ENCODE measurements around the gene CTNNA3.
A peak's percentile ranks its signal among the peaks of the same experiment; 100 is the strongest.

Gene CTNNA3

DNA sequence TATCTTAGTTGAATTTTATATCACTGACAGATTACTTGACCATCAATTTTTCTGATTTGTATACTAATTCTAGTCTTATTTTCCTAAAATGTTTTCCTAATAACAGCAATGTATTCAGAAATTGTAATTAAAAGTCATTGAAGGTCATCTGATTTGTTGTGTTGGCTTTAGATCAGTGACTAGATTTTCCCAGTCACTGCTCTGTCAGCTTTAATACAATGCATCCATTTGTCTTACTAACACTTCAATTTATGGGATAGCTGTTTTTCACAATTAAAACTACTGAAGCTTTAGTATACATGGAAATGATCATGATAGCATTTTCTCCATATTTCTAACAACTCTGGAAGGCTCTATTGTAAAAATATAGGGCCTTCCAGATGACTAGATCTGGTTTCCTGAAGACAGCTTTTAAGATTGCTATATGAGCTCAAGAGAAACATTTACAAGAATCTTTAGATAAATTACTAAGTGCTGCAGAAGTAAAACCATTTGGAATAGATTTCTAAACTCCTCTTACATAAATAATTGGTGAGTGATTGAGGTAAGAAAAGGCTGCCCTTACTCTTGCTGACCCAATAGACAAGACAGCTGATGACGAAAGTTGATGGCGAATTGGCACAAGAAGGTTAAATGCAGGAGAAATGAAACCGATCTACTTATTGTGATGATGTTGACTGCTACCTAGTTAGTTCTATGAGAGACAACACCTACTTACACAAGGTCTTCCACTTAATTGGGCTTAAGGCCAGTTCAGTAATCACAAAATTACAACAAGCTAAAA is 696.0 kb downstream of the CTNNA3 start:
- no peak for DNase-seq

DNA sequence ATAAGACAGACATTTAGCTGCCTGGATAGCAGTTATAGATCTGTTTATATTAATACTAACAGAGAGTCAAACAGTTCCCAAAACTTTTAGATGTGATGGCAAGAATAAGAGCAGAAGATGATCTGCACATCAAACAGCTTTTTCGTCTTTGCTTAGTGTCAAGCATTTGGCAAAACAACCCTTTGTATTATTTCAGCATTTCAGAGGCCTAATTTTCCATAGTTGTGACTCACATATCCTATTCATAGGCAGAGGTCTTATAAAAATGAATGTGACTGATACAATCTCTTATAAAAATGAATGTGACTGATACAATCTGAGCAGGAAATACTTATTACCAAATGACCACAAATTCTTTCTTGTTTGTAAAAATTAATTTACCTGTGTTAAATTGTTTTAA is 699.0 kb downstream of the CTNNA3 start:
- peak in 1 of 3 experiments; percentile 29 for DNase-seq

DNA sequence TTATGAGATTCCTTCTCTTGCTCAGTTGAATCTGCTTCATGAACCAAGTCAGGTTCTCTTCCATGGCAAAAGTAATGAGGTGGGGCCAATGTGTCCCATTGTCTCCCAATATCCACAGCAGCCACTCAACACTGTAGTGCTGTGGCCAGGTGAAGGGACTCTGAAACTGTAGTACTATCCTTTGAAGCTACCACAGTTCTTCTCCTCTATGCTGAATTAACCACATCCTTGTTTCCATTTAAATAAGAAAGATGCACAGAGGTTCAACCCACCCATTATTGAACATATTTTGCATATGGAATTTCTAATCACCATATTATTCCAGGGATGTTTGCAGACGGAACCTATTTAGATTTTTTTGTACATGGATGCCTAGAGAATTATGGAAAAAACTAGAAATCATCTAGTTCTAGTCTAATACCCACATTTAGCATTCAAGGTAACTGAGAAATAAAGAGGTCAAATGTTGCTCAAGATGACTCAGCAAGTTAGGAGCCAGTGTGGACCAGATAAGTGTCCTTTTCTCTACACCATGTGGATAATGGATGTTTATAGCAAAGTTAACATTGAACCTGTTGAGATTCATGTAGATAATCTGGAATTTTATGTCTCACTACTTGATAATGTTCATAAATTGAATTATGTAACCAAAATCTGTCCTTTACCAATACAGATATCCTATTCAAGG is 705.7 kb downstream of the CTNNA3 start:
- no peak for DNase-seq

DNA sequence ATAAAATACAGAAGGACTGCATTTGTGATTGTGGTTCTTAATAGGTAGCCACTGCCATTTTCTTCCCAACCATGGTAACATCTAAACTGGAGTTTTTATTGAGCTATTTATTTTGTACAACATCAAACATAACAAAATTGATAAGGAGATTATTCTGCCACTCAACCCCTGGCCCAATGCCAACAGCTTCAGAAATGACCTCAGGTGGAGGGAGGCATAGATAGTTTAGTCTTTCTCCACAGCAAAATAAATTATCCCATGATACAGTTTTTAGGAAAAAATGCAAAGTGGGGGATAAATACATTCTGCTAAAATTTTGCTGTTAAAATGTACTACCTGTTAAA is 712.5 kb downstream of the CTNNA3 start:
- DNase-seq = peak in 2 of 3 experiments; percentile 32 to 70

DNA sequence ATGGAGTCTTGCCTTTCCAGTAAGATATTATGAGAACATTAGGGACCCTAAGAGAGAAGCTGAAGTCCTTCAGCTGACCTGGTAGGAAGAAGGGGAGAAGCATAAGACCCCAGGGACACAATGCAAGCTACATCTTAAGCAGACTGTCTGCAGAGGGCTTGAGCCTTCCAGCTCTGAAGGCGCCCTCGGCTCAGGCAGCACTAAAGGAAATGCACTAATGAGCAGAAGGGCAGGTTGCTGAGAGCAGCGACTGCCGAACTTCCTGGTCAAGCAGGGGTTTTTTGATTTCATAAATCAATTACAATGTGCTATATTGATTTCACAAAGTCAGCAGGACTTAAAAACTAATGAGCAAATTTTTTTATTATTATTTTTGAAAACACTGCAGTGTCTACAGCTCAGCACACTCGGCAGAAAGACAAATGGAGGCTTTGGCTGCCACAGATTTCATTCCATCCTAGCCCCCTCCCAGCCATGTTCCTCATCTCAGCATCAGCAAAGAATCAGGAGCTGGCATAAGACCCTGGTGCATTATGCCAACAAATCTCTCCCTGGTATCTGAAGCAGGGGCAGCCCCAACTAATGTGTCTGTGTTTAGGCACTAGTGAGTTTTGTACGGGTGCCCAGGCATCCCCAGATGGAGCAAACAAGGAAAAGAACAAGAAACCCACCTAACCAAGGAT is 713.1 kb downstream of the CTNNA3 start:
- peak in 2 of 3 experiments; percentile 36 to 64 for DNase-seq

DNA sequence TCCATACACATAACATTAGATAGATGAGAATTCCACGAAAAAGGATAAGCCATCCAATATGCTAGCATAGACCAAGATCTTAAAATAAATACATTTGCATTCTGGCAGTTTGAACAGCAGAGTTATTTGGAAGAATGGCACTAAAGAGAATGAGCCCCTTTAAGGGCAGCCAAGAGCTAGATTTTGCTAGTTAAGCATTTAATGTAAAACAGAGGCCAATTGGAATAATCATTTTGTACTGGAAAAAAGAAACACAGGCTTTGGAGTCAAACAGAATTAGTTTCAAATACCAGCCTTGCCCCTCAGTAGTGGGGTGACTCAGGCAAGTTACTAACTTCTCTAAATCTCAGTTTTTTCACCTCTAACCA is 714.0 kb downstream of the CTNNA3 start:
- DNase-seq = no peak

DNA sequence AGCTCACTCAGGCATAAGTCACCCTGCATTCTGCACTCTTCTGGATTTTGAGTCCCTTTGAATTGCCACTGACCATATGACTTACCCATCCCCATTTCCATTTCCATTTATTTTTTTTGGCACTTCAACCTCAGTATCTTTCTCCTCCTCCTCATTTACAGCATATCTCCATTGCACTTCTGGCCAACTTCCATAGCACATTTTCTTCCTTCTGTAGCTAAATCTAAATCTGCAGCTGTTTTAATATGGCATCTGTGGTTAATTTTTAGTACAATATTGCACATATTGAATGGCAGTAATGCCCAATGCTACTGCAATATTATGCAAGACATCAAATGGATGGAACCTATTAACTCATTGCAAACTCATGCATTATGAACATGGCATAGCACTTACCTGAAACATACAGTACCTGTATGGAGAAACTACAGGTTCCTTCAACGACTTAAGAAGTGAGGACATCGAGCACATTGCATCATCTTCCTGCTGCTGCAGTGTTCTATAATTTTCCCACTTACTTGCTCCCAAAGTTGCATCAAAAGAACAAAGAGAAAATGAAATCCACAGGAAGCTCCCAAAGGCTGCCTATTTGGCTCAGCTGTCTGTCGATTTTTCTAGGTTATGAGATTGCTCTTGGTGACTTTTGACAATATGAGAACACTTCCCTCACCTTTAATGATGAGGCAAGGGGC is 714.5 kb downstream of the CTNNA3 start:
- DNase-seq = no peak

DNA sequence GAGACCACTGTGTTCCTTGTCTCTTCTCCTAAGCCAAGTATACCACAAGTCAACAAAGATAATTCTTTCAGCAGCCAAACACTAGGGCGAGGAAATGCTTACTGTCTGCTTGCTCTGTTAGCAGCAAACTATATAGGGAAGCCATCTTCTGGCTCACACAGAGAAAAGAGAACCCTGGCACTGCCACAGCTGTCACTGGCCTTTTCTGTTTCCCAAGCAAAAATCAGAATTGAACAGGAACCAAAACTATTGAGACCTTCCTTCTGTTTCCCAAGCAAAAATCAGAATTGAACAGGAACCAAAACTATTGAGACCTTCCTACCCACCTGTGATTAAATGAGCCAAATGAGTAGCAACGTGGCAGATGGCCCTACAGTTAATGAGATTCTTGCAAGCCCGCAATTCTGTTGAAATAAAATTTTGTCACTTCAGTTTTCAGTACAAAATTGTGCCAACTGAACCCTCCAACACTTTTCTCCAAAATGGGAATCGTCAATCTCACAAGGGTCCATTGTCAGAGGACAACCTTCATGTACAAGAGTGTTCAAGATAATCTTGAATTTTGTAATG is 715.7 kb downstream of the CTNNA3 start:
- no peak for DNase-seq

DNA sequence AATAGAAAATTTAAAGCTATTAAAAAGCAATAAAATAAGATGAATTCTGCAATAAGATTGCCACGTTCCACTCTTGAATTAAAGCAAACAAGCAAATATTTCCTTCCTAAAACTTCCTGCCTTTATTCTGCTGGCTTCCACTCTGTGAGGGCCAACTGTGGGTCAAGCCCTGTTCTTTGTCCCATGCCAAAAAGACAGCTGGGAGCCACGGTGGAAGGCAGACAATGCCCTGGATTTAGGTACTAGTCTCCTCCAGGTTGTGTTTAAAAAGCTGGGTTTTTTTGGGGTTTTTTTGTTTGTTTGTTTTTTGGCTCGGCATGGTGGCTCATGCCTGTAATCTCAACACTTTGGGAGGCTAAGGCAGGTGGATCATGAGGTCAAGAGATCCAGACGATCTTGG is 731.0 kb downstream of the CTNNA3 start:
- DNase-seq = no peak

DNA sequence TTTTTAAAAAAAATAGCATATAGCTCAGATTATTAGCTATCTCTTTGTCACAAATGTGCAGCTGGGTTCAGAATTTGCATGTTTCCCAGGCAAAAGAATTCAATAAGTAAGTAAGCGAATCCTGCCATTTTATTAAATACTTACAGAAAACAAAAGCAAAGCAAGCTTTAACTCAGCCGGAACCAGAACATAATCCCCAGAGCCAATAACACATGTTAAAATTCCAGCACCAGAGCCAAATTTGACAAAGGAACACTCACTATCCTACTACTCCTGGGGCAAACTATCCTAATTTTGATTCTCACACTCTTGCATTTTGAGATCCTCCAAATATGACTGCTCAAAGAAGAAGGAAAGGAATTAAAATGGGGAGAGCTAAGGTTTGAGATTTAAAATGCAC is 737.5 kb downstream of the CTNNA3 start:
- no peak for DNase-seq

DNA sequence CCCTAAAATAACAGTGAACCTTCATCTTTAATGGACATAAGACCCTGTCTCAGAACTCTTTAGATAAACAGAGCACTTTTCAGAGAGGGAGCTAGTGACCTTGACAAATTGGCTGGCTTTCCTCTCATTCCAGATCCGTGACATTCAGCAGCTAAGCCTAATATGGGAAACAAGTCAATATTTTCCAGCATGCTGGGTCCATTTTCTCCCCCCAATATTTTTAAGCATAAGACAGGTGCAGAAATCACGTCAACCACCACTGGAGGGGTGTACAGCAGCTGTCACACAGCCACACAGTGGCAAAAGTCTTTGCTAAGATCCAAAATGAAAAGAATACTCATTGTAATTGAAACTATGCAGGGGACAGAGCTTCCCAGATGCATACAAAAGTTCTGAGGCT is 744.1 kb downstream of the CTNNA3 start:
- DNase-seq = no peak

DNA sequence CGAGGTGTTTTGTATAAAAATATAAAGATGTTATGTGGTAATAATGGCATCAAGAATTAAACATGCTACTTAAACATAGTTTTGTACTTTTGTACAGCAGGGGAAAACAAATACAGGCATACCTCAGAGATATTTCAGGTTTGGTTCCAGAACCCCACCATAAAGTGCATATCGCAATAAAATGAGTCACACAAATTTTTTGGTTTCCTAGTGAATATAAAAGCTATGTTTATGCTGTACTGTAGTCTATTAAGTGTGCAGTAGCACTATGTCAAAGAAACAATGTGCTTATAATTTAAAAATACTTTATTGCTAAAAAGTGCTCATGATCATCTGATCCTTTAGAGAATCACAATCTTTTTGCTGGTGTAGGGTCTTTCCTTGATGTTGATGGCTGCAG is 752.4 kb downstream of the CTNNA3 start:
- no peak for DNase-seq

DNA sequence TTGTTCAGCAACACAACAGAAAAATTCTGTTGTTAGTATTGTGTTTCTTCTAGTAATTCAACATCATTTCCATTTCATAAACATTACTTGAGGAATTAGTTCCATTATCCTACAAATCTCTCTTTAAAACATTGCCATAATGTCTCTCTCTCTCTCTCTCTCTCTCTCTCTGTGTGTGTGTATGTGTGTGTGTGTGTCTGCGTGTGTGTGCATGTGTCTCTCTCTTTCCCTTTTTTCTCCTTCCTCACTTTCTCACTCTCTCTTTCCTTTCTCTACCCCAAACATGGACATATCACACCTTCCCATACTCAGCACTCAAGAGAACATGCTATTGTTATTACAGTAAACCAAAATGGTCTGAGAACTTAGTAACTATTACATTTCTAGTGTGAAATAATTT is 753.6 kb downstream of the CTNNA3 start:
- DNase-seq = no peak

DNA sequence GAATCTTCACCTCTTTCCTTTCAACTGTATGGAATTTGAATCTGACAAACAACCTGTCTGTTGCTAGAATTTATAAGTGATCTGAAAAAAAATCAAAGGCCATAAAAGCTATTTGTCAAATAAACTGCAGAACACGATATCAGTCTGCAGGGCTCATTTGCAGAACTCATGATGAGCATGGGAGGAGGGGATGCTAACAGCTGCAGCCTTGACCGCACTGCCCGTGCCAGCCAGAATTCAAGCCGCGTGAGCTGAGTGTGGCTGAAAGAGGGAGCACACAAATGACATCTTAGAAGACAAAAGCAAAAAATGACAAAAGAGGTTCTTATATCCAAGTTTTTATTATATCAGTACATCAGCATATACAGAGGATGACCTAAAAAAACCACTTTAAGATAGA is 754.5 kb downstream of the CTNNA3 start:
- peak in 2 of 3 experiments; percentile 21 to 67 for DNase-seq

DNA sequence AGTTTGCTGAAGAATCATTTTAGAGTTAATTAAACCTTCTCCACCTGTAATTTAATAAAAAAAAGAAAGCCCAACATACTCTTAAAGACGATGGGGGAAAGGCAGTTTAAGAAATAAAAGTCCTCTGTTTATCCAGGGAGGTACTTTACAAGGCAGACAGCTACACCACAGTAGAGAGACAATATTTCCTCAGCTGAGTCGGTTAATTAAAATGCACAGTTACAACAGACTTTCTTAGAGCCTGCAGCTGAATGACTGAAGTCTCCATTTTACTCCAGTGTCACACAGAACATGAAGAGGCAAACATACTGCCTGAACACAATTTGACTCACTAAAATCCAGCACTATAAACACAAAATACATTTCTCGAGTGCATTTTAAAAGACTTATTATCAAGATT is 755.0 kb downstream of the CTNNA3 start:
- peak in 1 of 3 experiments; percentile 47 for DNase-seq

DNA sequence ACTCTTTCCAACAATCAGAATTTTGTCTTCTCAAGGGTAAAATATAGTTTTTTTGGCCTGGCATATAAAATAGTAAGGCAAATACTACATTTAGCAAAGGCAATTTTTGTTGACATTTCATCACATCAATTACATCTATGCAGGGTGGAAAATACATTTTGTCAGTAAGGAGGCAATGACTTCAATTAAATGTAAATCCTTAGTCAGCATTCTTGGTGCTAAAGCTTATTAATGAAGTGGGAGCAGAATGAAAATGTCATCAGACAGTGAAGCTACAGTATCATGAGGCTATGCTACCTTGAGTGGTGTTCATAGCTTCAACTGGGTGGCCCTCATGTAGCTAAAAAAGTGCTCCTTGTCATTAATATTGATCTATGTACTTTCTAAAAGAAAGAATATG is 761.3 kb downstream of the CTNNA3 start:
- DNase-seq = no peak

DNA sequence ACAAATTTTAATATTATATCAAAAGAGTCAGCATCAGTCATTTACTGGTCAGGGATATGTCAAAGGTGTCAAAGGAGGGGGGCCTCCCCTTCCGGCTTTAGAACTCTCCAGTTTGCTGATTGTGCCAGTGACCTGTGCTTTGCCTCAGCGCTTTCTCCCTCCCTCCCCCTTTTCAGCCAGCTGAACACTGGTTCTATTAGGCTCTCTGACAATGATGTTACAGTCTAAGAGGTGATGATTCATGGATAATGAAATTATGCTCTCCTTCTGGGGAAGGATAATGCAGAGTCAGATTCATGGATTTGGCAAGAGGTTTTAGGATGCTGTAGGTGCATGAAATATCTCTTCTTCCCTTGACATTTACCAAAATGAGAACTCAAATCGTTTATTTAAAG is 764.0 kb downstream of the CTNNA3 start:
- DNase-seq = peak in 2 of 3 experiments; percentile 3 to 50

DNA sequence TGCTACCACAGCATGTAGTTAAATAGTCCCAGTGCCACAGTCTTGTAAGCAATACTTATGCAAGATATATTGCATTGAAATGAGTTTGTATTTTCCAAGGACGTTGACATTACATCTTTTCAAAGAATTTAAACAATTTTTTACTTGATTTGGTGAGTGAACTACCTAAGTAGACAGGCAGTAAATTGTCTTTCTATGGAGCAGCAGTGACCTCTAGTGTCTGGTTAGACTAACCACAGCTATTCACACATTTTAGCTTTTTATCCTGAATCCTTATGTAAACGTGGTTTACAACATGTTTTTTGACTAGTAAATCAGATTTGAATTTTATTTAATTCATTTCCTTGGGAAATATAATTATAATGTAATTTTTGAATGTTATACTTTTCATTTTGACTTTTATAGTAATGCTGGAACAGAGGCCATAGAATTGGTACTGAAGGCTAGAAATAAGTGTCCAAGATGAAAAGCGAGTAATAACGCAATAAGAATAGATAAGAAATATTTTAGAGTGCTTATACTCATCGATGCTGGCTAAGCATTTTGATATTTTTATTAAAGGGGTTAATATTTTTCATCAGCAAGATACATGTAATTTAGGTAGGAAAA is 764.6 kb downstream of the CTNNA3 start:
- DNase-seq = peak; percentile 4 to 67 (median 18)

DNA sequence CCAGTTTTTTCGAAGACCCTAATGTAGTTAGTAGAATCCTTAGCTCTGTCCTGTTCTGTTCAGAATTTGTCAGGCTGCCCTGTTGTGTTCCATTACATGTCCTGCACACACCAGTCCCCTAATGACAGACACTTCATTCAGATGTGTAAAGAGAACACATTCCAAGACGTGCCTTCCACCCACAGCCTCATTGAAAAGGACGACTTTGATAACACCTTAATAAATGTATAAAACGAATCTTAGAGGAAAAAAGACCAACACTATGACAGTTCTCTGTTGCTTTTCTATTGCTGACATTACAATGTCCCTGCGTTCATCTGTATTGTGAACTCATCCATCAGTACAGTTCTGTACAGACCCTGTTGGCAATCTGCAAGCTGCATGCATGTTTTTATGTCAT is 766.6 kb downstream of the CTNNA3 start:
- DNase-seq = no peak

DNA sequence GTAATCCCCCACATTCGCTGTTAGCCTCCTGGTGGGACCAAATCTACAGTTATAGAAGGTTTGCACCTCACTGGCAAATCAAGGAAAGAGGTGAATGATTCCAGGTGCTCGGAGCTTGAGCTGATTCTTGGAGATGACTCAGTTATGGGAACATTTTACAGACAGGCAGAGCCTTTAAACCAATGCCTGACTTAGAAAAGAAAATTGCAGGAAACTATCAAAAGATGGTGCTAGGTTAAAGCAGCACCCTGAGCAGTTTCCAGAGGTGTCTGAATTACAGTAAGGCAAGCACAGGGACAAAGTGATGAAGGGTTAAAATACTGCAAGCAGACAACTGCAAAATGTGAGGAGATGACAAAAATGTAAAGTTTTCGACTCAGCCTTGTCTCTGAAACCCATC is 767.2 kb downstream of the CTNNA3 start:
- no peak for DNase-seq

DNA sequence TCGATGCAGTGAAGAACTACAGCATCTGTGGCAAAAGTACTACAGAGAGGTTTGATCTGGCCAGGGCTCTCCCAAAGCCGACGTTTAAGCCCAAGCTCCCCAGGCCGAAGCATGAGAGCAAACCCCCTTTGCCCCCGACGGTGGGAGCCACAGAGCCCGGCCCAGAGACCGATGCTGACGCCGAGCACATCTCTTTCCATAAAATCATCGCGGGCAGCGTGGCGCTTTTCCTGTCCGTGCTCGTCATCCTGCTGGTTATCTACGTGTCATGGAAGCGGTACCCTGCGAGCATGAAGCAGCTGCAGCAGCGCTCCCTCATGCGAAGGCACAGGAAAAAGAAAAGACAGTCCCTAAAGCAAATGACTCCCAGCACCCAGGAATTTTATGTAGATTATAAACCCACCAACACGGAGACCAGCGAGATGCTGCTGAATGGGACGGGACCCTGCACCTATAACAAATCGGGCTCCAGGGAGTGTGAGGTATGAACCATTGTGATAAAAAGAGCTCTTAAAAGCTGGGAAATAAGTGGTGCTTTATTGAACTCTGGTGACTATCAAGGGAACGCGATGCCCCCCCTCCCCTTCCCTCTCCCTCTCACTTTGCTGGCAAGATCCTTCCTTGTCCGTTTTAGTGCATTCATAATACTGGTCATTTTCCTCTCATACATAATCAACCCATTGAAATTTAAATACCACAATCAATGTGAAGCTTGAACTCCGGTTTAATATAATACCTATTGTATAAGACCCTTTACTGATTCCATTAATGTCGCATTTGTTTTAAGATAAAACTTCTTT is 767.8 kb downstream of the CTNNA3 start:
- peak in 2 of 3 experiments; percentile 20 to 65 for DNase-seq

All from NCI-H1417 (cell line).